ENCODE data around the gene DOC2B. TPM values are rescaled to one million over a fixed set of nuclear protein-coding genes. Genes with fewer than 3 reads are reported as not detected.
"Not testable (repeated sequence)": the region's sequence is repeated elsewhere in the genome, so short reads cannot be mapped to it uniquely, and the experiment has no call there.

Gene DOC2B
- total and polyA plus RNA-seq, 2 of the 8 experiments (the other 6 are each of a cell fraction or from before 2014, with no cell fraction given): 1.3 to 3.3 TPM

GRCh38 chr17:135895-136294 is 45.6 kb downstream of the DOC2B start:
- no CpG with 5 or more reads among the region's 1 CpG for WGBS, 2 experiments (ENCODE audit: extremely low coverage in 1 of 2, insufficient coverage in 1 of 2, insufficient read length in 1 of 2, insufficient replicate concordance in 2 of 2, low coverage in 1 of 2, low lambda C conversion rate in 2 of 2, missing lambda C conversion rate in 1 of 2)
- POLR2A ChIA-PET (ENCODE audit: partially characterized antibody); H4K8ac ChIP-seq (ENCODE audit: extremely low read depth, insufficient read depth, low read length); H3K79me2 ChIP-seq (ENCODE audit: control insufficient read depth in 1 of 2, insufficient read depth in 2 of 2, low read length in 2 of 2); H3K4me2 ChIP-seq (ENCODE audit: insufficient read depth in 1 of 2, low read depth in 2 of 2, low read length in 2 of 2); H2BK12ac ChIP-seq (ENCODE audit: low read depth, low read length); DNase-seq (ENCODE audit: low read depth in 1 of 2, low spot score in 2 of 2); H3K56ac ChIP-seq (replicated peaks; ENCODE audit: insufficient read length, low read depth, low read length); H2AK5ac ChIP-seq (ENCODE audit: low read depth, low read length); H3K27me3 ChIP-seq (replicated peaks in 1 of 4; ENCODE audit: control insufficient read depth in 3 of 4, extremely low read depth in 1 of 4, insufficient read depth in 3 of 4, low read length in 3 of 4); H4K91ac ChIP-seq (replicated peaks; ENCODE audit: insufficient read length, low read length); H3K36me3 ChIP-seq (ENCODE audit: control insufficient read depth in 2 of 4, insufficient read depth in 4 of 4, low read length in 3 of 4); H3K4me3 ChIP-seq (ENCODE audit: extremely low read depth in 1 of 4, insufficient read depth in 2 of 4, low read depth in 3 of 4, low read length in 4 of 4); H2BK15ac ChIP-seq (ENCODE audit: low read length); FAIRE-seq; H3K14ac ChIP-seq (ENCODE audit: insufficient read length); H4K5ac ChIP-seq (ENCODE audit: insufficient read length, low read depth, low read length); H4K20me1 ChIP-seq (replicated peaks in 1 of 2; ENCODE audit: control insufficient read depth in 1 of 2, insufficient read depth in 2 of 2, low read length in 2 of 2); H2AFZ ChIP-seq (ENCODE audit: low read length); H3K27ac ChIP-seq (ENCODE audit: low read depth, low read length); H3K79me1 ChIP-seq (ENCODE audit: low read depth, low read length); H3K4me1 ChIP-seq (replicated peaks in 1 of 4; ENCODE audit: control insufficient read depth in 3 of 4, insufficient read depth in 4 of 4, low read length in 3 of 4); H3K9ac ChIP-seq (replicated peaks in 1 of 4; ENCODE audit: extremely low read depth in 1 of 4, low read depth in 3 of 4, low read length in 3 of 4); H3K23ac ChIP-seq (ENCODE audit: insufficient read length); H2BK120ac ChIP-seq (replicated peaks; ENCODE audit: low read depth, low read length); H3K4ac ChIP-seq (replicated peaks; ENCODE audit: insufficient read length, low read depth, low read length); H2BK5ac ChIP-seq (ENCODE audit: low read depth, low read length); CTCF ChIA-PET (ENCODE audit: partially characterized antibody); H3K23me2 ChIP-seq (ENCODE audit: low read depth, low read length); H3K18ac ChIP-seq (ENCODE audit: extremely low read depth, low read length); H2BK20ac ChIP-seq (ENCODE audit: low read length): not testable (repeated sequence)
- peaks cover 2 to 17% of the 10 kb centered on the region in 2 experiments; a peak in 2 of 4 replicates for H3K9me3 ChIP-seq (ENCODE audit: insufficient read depth in 2 of 2, low read depth in 1 of 2, low read length in 1 of 2)

- H3K9me3 ChIP-seq (ENCODE audit: insufficient read depth in 2 of 2, low read depth in 1 of 2, low read length in 1 of 2): peaks cover 2 to 17% of the 10 kb centered on the region in 2 experiments; a peak in 2 of 4 replicates
- H3K4me2 ChIP-seq (ENCODE audit: insufficient read depth in 1 of 2, low read depth in 2 of 2, low read length in 2 of 2); H2BK20ac ChIP-seq (ENCODE audit: low read length); H3K23me2 ChIP-seq (ENCODE audit: low read depth, low read length); H3K79me2 ChIP-seq (ENCODE audit: control insufficient read depth in 1 of 2, insufficient read depth in 2 of 2, low read length in 2 of 2); H3K36me3 ChIP-seq (ENCODE audit: control insufficient read depth in 2 of 4, insufficient read depth in 4 of 4, low read length in 3 of 4); CTCF ChIA-PET (ENCODE audit: partially characterized antibody); FAIRE-seq; H4K8ac ChIP-seq (ENCODE audit: extremely low read depth, insufficient read depth, low read length); H3K23ac ChIP-seq (ENCODE audit: insufficient read length); H3K9ac ChIP-seq (replicated peaks in 1 of 4; ENCODE audit: extremely low read depth in 1 of 4, low read depth in 3 of 4, low read length in 3 of 4); H2BK120ac ChIP-seq (replicated peaks; ENCODE audit: low read depth, low read length); H3K18ac ChIP-seq (ENCODE audit: extremely low read depth, low read length); DNase-seq (ENCODE audit: low read depth in 1 of 2, low spot score in 2 of 2); H3K56ac ChIP-seq (replicated peaks; ENCODE audit: insufficient read length, low read depth, low read length); H4K91ac ChIP-seq (replicated peaks; ENCODE audit: insufficient read length, low read length); H2AK5ac ChIP-seq (ENCODE audit: low read depth, low read length); H3K14ac ChIP-seq (ENCODE audit: insufficient read length); H3K4me3 ChIP-seq (ENCODE audit: extremely low read depth in 1 of 4, insufficient read depth in 2 of 4, low read depth in 3 of 4, low read length in 4 of 4); H3K79me1 ChIP-seq (ENCODE audit: low read depth, low read length); H2AFZ ChIP-seq (ENCODE audit: low read length); H3K27me3 ChIP-seq (replicated peaks in 1 of 4; ENCODE audit: control insufficient read depth in 3 of 4, extremely low read depth in 1 of 4, insufficient read depth in 3 of 4, low read length in 3 of 4); H2BK12ac ChIP-seq (ENCODE audit: low read depth, low read length); H2BK15ac ChIP-seq (ENCODE audit: low read length); H3K27ac ChIP-seq (ENCODE audit: low read depth, low read length); H4K5ac ChIP-seq (ENCODE audit: insufficient read length, low read depth, low read length); H3K4me1 ChIP-seq (replicated peaks in 1 of 4; ENCODE audit: control insufficient read depth in 3 of 4, insufficient read depth in 4 of 4, low read length in 3 of 4); POLR2A ChIA-PET (ENCODE audit: partially characterized antibody); H2BK5ac ChIP-seq (ENCODE audit: low read depth, low read length); H4K20me1 ChIP-seq (replicated peaks in 1 of 2; ENCODE audit: control insufficient read depth in 1 of 2, insufficient read depth in 2 of 2, low read length in 2 of 2); H3K4ac ChIP-seq (replicated peaks; ENCODE audit: insufficient read length, low read depth, low read length): not testable (repeated sequence)
- 84% methylated on average over 6 of the region's 6 CpGs; no CpG with 5 or more reads in 1 of the 2 experiments for WGBS, 2 experiments (ENCODE audit: extremely low coverage in 1 of 2, insufficient coverage in 1 of 2, insufficient read length in 1 of 2, insufficient replicate concordance in 2 of 2, low coverage in 1 of 2, low lambda C conversion rate in 2 of 2, missing lambda C conversion rate in 1 of 2)
These were observed 46.4 kb downstream of the DOC2B start for GRCh38 chr17:135022-135421.

Measured in H1 (cell line).